Duodenal mucosa (tissue), 2 donors: ENCODE results near the gene NPAS3.

Experiments
- H3K27ac ChIP-seq: one replicate; pipeline ENCODE4 v1.7.0; 2013; ENCODE audit warnings: low read depth, low read length
- H3K27me3 ChIP-seq, 2 donors: one replicate each; pipeline ENCODE4 v1.7.0; 2013; ENCODE audit warnings: low read length in 2 of 2, control low read depth in 1 of 2; ENCODE audit not compliant: insufficient read depth in 2 of 2, control insufficient read depth in 1 of 2
- H3K36me3 ChIP-seq, 2 donors: one replicate each; pipeline ENCODE4 v1.7.0; 2013; ENCODE audit warnings: low read length in 2 of 2, control low read depth in 1 of 2; ENCODE audit not compliant: insufficient read depth in 2 of 2, control insufficient read depth in 1 of 2
- H3K4me1 ChIP-seq, 2 donors: one replicate each; pipeline ENCODE4 v1.7.0; 2013; ENCODE audit warnings: low read length in 2 of 2, control low read depth in 1 of 2; ENCODE audit not compliant: insufficient read depth in 2 of 2, control insufficient read depth in 1 of 2
- H3K4me3 ChIP-seq, 2 donors: one replicate each; pipeline ENCODE4 v1.7.0; 2013; ENCODE audit warnings: low read length in 2 of 2, low read depth in 1 of 2
- H3K9ac ChIP-seq, 2 donors: one replicate each; pipeline ENCODE4 v1.7.0; 2013; ENCODE audit warnings: low read length in 2 of 2, low read depth in 1 of 2
- H3K9me3 ChIP-seq, 2 donors: one replicate each; pipeline ENCODE4 v1.7.0; 2013; ENCODE audit warnings: low read length in 2 of 2, control low read depth in 1 of 2; ENCODE audit not compliant: control insufficient read depth in 1 of 2

NPAS3 gene

DNA sequence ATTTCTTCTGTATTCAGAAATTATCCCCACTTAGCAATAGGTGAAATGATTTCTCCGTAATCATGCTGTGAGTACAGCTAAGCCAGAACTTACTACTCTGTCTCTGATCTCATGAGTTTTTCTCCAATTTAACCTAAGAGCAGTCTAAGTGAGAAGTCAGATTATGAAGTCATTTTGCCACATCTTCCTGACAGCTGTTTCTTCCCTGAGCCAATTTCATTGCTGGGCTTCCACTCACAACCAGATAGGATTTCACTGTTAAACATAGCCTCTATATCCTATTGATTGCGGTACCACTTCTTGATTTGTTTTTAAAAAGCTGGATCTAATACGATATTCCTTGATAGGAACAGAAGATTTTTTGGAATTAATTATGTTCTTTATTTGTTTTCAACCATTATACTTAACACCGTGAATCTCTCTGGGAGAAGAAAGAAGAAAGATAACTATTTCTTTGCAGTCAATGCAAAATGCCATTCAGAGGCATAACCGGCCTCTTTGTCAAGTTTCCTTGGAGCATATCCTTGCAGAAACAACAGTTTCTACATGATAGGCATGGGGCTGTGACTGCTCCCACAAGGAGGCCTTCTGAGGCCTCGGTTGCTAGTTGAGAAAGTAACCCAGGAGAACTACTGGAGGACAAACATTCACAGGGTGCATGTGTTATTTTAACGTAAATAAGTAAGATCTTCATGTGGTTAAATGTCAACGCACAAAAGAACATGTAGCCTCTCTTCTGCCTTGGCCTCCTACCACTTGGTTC, 212.2 kb downstream of the NPAS3 start:
- no peak overlapping the region for H3K27ac ChIP-seq
- H3K9ac ChIP-seq, result no peak overlapping the region
- H3K4me1 ChIP-seq, result no peaks in the 10 kb centered on the region

GRCh38 chr14:33163109-33163508, 224.4 kb downstream of the NPAS3 start:
- Histone ChIP-seq H3K4me1 (peaks cover 0 to 5% of the 10 kb centered on the region in 2 donors), H3K27ac (no peak overlapping the region), H3K9ac (no peak overlapping the region), H3K9me3 (no peaks in the 10 kb centered on the region), H3K4me3 (no peak overlapping the region), H3K27me3 (no peaks in the 10 kb centered on the region), H3K36me3 (no peaks in the 10 kb centered on the region)

More for the DNA sequence above, 212.2 kb downstream of the NPAS3 start:
- H3K9me3 ChIP-seq, result no peaks in the 10 kb centered on the region
- H3K36me3 ChIP-seq, result no peaks in the 10 kb centered on the region
- no peak overlapping the region for H3K4me3 ChIP-seq
- no peaks in the 10 kb centered on the region for H3K27me3 ChIP-seq

DNA sequence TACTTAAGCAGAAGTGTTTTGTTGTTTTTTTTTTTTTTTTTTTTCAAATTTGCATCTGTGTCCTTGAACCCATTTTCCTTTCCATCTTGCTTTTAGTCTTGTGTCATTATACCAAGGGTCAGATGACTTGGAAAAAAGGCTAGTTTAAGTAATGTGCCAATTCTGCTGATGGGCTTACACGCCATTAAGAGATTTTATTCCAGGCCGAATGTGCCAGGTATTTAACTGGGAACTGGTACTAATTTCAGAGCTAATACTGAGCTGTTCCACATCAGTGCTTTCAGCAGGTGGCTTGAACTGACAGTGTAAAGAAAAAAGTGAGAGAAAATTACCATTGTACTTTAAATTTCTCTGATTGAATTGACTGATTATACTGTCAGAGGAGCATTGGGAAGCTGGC, 224.9 kb downstream of the NPAS3 start:
- H3K4me1 ChIP-seq, result peaks cover 0 to 5% of the 10 kb centered on the region in 2 donors
- no peaks in the 10 kb centered on the region for H3K36me3 ChIP-seq
- H3K9ac ChIP-seq, result no peak overlapping the region
- no peaks in the 10 kb centered on the region for H3K27me3 ChIP-seq
- no peak overlapping the region for H3K27ac ChIP-seq
- no peaks in the 10 kb centered on the region for H3K9me3 ChIP-seq
- H3K4me3 ChIP-seq, result no peak overlapping the region

DNA sequence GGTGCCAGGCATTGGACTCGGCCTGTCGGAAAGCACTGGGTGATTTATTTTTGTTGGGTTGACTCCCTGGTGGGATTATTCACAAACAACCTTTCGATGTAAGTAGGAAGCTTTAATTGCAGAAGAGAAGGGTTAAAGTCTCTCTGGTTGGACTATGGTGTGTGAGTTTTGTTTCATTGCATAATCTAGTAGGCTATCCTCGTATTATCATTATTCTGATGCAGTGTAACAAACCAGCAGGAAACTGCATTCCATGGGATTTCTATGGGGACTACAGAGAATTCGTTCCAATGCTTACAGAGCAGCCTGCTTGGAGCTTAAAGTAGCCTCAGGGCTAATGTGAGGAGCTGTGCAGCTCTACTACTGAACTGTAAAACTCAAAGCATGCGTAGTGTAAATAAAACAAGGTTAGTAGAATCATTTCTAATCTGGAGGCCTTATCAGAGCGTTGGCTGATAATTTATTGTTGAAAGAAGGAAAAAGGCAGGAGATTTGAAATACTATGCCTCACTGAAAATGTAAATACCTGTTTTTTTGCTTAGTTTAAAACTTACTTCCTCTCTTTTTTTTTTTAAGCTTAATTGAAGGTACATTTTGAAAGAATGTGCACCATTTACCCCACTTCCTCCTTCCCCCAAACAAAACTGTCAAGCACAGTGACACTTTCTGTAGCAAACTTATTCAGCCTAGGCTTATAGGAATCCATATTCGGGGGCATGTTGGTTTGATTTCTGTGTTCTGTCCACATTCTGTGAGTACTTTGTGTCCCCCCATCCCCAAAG, 226.7 kb downstream of the NPAS3 start:
- Histone ChIP-seq H3K4me3 (no peak overlapping the region), H3K27me3 (no peaks in the 10 kb centered on the region), H3K4me1 (peaks cover 0 to 5% of the 10 kb centered on the region in 2 donors), H3K36me3 (no peaks in the 10 kb centered on the region), H3K9ac (no peak overlapping the region), H3K27ac (no peak overlapping the region), H3K9me3 (no peaks in the 10 kb centered on the region)

DNA sequence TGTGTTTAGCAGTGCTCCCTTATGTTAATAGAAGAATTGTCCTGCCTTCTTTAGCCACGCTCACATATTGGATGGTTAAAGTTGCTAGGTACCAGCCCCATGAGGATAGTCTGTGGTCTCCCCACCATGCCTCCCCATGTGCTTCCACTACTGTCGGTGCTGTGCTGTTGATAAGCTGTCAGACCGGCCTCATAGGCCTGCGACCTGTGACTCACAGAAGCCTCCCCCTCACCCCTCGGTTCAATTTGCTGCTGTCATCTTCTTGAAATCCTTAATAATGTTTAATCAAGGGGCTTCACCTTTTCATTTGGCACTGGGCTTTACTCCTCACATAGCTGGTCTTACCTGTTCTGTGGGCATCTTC, 227.2 kb downstream of the NPAS3 start:
- Histone ChIP-seq H3K4me3 (no peak overlapping the region), H3K27me3 (no peaks in the 10 kb centered on the region), H3K9ac (no peak overlapping the region), H3K27ac (no peak overlapping the region), H3K4me1 (peaks cover 0 to 5% of the 10 kb centered on the region in 2 donors), H3K9me3 (no peaks in the 10 kb centered on the region), H3K36me3 (no peaks in the 10 kb centered on the region)

DNA sequence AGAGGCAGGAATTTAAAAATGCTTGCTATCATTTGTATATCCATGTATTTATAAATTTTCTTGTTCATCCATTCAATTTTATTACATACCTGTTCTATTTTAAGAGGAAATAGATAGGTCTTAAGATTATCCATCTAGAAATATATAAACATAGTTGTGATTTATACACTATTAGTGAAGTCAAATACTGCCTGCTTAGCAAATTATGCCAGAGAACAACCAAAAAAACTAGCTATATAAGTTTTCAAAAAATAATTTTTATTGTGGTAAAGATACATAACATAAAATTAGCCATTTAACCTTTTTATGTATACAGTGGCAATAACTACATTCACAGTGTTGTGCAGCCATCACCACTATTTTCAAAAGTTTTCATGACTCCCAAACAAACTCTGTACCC, 237.3 kb downstream of the NPAS3 start:
- H3K4me3 ChIP-seq, result no peak overlapping the region
- H3K4me1 ChIP-seq, result no peaks in the 10 kb centered on the region
- H3K27ac ChIP-seq, result no peak overlapping the region
- no peaks in the 10 kb centered on the region for H3K36me3 ChIP-seq
- no peak overlapping the region for H3K9ac ChIP-seq
- no peaks in the 10 kb centered on the region for H3K27me3 ChIP-seq
- no peaks in the 10 kb centered on the region for H3K9me3 ChIP-seq

- Histone ChIP-seq H3K4me3 (no peak overlapping the region), H3K27ac (no peak overlapping the region), H3K36me3 (no peaks in the 10 kb centered on the region), H3K27me3 (no peaks in the 10 kb centered on the region), H3K4me1 (no peaks in the 10 kb centered on the region), H3K9me3 (no peaks in the 10 kb centered on the region), H3K9ac (no peak overlapping the region)
Measured at GRCh38 chr14:33184587-33184986, 245.9 kb downstream of the NPAS3 start.

GRCh38 chr14:33186656-33187055, 248.0 kb downstream of the NPAS3 start:
- no peak overlapping the region for H3K27ac ChIP-seq
- no peak overlapping the region for H3K9ac ChIP-seq
- H3K36me3 ChIP-seq, result no peaks in the 10 kb centered on the region
- no peaks in the 10 kb centered on the region for H3K4me1 ChIP-seq
- no peaks in the 10 kb centered on the region for H3K9me3 ChIP-seq
- H3K27me3 ChIP-seq, result no peaks in the 10 kb centered on the region
- no peak overlapping the region for H3K4me3 ChIP-seq

- Histone ChIP-seq H3K27me3 (no peaks in the 10 kb centered on the region), H3K4me1 (no peaks in the 10 kb centered on the region), H3K4me3 (no peak overlapping the region), H3K9me3 (no peaks in the 10 kb centered on the region), H3K36me3 (no peaks in the 10 kb centered on the region), H3K9ac (no peak overlapping the region), H3K27ac (no peak overlapping the region)
Measured at GRCh38 chr14:33188880-33189279, 250.2 kb downstream of the NPAS3 start.

DNA sequence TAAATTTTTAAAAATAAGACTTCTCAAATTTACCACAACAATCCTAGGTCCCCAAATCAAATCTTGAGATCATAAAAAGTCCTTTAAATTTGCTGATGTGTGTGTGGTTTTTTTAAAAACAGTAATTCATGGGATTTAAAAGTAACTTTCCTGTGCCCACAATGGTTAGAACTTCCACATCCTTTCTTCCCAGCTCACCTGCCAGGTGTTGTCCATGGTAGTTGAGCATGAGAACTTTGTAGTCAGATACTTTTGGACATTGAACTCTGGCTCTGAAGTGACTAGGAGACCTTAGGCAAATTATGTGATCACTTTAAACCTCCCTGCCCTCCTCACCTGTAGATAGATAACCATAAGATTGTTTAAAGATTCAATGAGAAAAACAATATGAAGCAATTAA, 253.2 kb downstream of the NPAS3 start:
- no peaks in the 10 kb centered on the region for H3K36me3 ChIP-seq
- no peaks in the 10 kb centered on the region for H3K9me3 ChIP-seq
- no peak overlapping the region for H3K9ac ChIP-seq
- no peak overlapping the region for H3K27ac ChIP-seq
- H3K4me1 ChIP-seq, result no peaks in the 10 kb centered on the region
- no peaks in the 10 kb centered on the region for H3K27me3 ChIP-seq
- no peak overlapping the region for H3K4me3 ChIP-seq
